H1 (cell line): ENCODE data around the gene SBF2. TPM values are rescaled to one million over a fixed set of nuclear protein-coding genes. Genes with fewer than 3 reads are reported as not detected.

Source experiments
- CHD7 ChIP-seq: fragments of 300-600 bp; sonication (generic); IDR thresholded peaks from 2 replicates; pipeline ENCODE4 v1.7.1; 2012; ENCODE audit warnings: low read length, moderate library complexity, mild to moderate bottlenecking, inconsistent platforms; ENCODE audit not compliant: insufficient replicate concordance
- EP300 ChIP-seq, 2 experiments: IDR thresholded peaks; 1 replicate in 1 of 2; 2 replicates in 1 of 2; pipeline ENCODE4 v1.6.1; 2011 to 2012; ENCODE audit warnings: low read depth in 2 of 2, low read length in 2 of 2, mild to moderate bottlenecking in 2 of 2, borderline replicate concordance in 1 of 2, inconsistent platforms in 1 of 2, moderate library complexity in 1 of 2
- GABPA ChIP-seq: IDR thresholded peaks from 2 replicates; pipeline ENCODE4 v1.6.1; 2011; ENCODE audit warnings: mild to moderate bottlenecking, low read length, moderate library complexity, borderline replicate concordance; ENCODE audit not compliant: insufficient read depth
- KDM5A ChIP-seq: fragments of 200-600 bp; IDR thresholded peaks from 2 replicates; pipeline ENCODE4 v1.7.1; 2012; ENCODE audit warnings: mild to moderate bottlenecking, low read length, inconsistent platforms, mixed read lengths
- MAFK ChIP-seq: IDR thresholded peaks from 2 replicates; pipeline ENCODE4 v1.6.1; 2012; ENCODE audit warnings: low read depth, mild to moderate bottlenecking, improper control_type of control experiment, low read length
- RNF2 ChIP-seq: fragments of 200-900, 300-1000 bp; sonication (generic); IDR thresholded peaks from 2 replicates; pipeline ENCODE4 v1.7.1; 2016; ENCODE audit warnings: borderline replicate concordance, low read depth, mild to moderate bottlenecking, antibody characterized with exemption, low read length; ENCODE audit not compliant: poor library complexity, severe bottlenecking; ENCODE audit errors: missing control alignments
- SP4 ChIP-seq: IDR thresholded peaks from 2 replicates; pipeline ENCODE4 v1.6.1; 2012; ENCODE audit warnings: low read length, inconsistent platforms
- polyA plus RNA-seq, 7 experiments: library from polyadenylated mRNA; depleted of rRNA in 3 of 7; stranded (reverse) in 5 of 7; unstranded in 2 of 7; fragments of >200 nt in 5 of 7; fragments of 200-250 nt in 2 of 7; gene quantifications; 1 replicate in 5 of 7; 2 replicates in 1 of 7; 4 replicates in 1 of 7; pipeline versions ENCODE4 v1.2.1 to v1.2.3, GENCODE V29; 2011 to 2013; ENCODE audit warnings: missing spikeins in 2 of 7, mixed read lengths in 2 of 7
- total RNA-seq: library from RNA; stranded (reverse); fragmentation: NEBNext Ultra II Directional; extraction: Animal tissue kit (Norgen Biotek cat#: 25700); gene quantifications from 2 replicates; pipeline ENCODE4 v1.2.1, GENCODE V29; 2021

Gene SBF2
- total and polyA plus RNA-seq, 2 of the 8 experiments (the other 6 are each of a cell fraction or from before 2014, with no cell fraction given): 36.7 to 50.5 TPM

GRCh38 chr11:10301656-10302358 lies 7.8 kb upstream of the SBF2 start (continued):
- TF ChIP-seq CHD7 (no peak), RNF2 (no peak), MAFK (no peak), EP300 (IDR thresholded peaks at IDR 0.05; ENCODE audit: borderline replicate concordance in 1 of 2, low read depth in 2 of 2, low read length in 2 of 2) (no peak), GABPA (no peak), KDM5A (no peak), SP4 (no peak)
